HEK293 (cell line): ENCODE measurements around the gene NEK3.

Experiments
- CTCF ChIA-PET: fragments of 350-600 bp; formaldehyde crosslinking; extraction: SDS; loops from one replicate; lab custom pipeline; 2021; ENCODE audit warnings: antibody characterized with exemption; lab: Yijun Ruan, JAX
- POLR2A ChIA-PET: fragments of 300-600 bp; formaldehyde crosslinking; extraction: SDS; loops from one replicate; lab custom pipeline; 2020; ENCODE audit warnings: antibody characterized with exemption, inconsistent platforms; lab: Yijun Ruan, JAX
- H3K27ac ChIP-seq: fragments of 200-500 bp; sonication (Bioruptor generic); 2 replicates; pipeline ENCODE4 v1.5.1; 2014; ENCODE audit warnings: low read depth, low read length, control low read depth, inconsistent platforms; ENCODE audit errors: extremely low read depth
- H3K36me3 ChIP-seq, 2 experiments: fragments of 200-500 bp in 1 of 2; sonication (Bioruptor generic) in 1 of 2; 1 replicate in 1 of 2; 2 replicates in 1 of 2; pipeline ENCODE4 v1.5.1; 2014 to 2017; ENCODE audit warnings: inconsistent platforms in 2 of 2, low read length in 2 of 2; ENCODE audit not compliant: control insufficient read depth in 2 of 2, insufficient read depth in 1 of 2
- H3K4me1 ChIP-seq: fragments of 200-500 bp; sonication (Bioruptor generic); 2 replicates; pipeline ENCODE4 v1.5.1; 2014; ENCODE audit warnings: mild to moderate bottlenecking, low read length, inconsistent platforms; ENCODE audit not compliant: control insufficient read depth, insufficient read depth
- H3K4me3 ChIP-seq: 2 replicates; pipeline ENCODE4 v1.5.1; 2011; ENCODE audit warnings: low read depth, mild to moderate bottlenecking, control low read depth, low read length, moderate library complexity
- H3K9me3 ChIP-seq: fragments of 200-500 bp; sonication (Bioruptor generic); 2 replicates; pipeline ENCODE4 v1.5.1; 2014; ENCODE audit warnings: low read depth, low read length, inconsistent platforms; ENCODE audit not compliant: control insufficient read depth, insufficient read depth
- GLIS2 ChIP-seq: fragments of 450-650 bp; formaldehyde crosslinking; IDR thresholded peaks from 2 replicates; pipeline ENCODE4 v1.5.1; 2016; ENCODE audit warnings: missing biosample characterization, missing genetic modification characterization
- KLF16 ChIP-seq: fragments of 450-650 bp; formaldehyde crosslinking; IDR thresholded peaks from 2 replicates; pipeline ENCODE4 v1.5.1; 2017; ENCODE audit warnings: missing biosample characterization, missing genetic modification characterization
- SP2 ChIP-seq: fragments of 450-650 bp; formaldehyde crosslinking; IDR thresholded peaks from 2 replicates; pipeline ENCODE4 v1.5.1; 2016; ENCODE audit warnings: missing biosample characterization, missing genetic modification characterization
- SP3 ChIP-seq: fragments of 450-650 bp; formaldehyde crosslinking; IDR thresholded peaks from 2 replicates; pipeline ENCODE4 v1.5.1; 2016; ENCODE audit warnings: missing biosample characterization, missing genetic modification characterization
- TRIM28 ChIP-seq: IDR thresholded peaks from 2 replicates; pipeline ENCODE4 v1.6.1; 2011; ENCODE audit warnings: low read length, control low read depth, borderline replicate concordance
- ZBTB21 ChIP-seq: fragments of 450-650 bp; formaldehyde crosslinking; IDR thresholded peaks from 2 replicates; pipeline ENCODE4 v1.5.1; 2017; ENCODE audit warnings: missing biosample characterization, missing genetic modification characterization
- ZFP41 ChIP-seq: fragments of 450-650 bp; formaldehyde crosslinking; IDR thresholded peaks from 2 replicates; pipeline ENCODE4 v1.5.1; 2016; ENCODE audit warnings: missing biosample characterization, missing genetic modification characterization, borderline replicate concordance
- ZNF211 ChIP-seq: fragments of 450-650 bp; formaldehyde crosslinking; IDR thresholded peaks from 2 replicates; pipeline ENCODE4 v1.5.1; 2016; ENCODE audit warnings: low read depth, missing biosample characterization, missing genetic modification characterization
- ZNF221 ChIP-seq: fragments of 450-650 bp; formaldehyde crosslinking; IDR thresholded peaks from 2 replicates; pipeline ENCODE4 v1.5.1; 2017; ENCODE audit warnings: missing biosample characterization, missing genetic modification characterization, borderline replicate concordance
- ZNF302 ChIP-seq: fragments of 450-650 bp; formaldehyde crosslinking; IDR thresholded peaks from 2 replicates; pipeline ENCODE4 v1.5.1; 2016; ENCODE audit warnings: missing biosample characterization, missing genetic modification characterization, low read depth
- ZNF423 ChIP-seq: fragments of 450-650 bp; formaldehyde crosslinking; IDR thresholded peaks from 2 replicates; pipeline ENCODE4 v1.5.1; 2016; ENCODE audit warnings: missing biosample characterization, missing genetic modification characterization
- ZNF610 ChIP-seq: fragments of 450-650 bp; formaldehyde crosslinking; IDR thresholded peaks from 2 replicates; pipeline ENCODE4 v1.5.1; 2016; ENCODE audit warnings: missing biosample characterization, missing genetic modification characterization, borderline replicate concordance
- ZNF660 ChIP-seq: fragments of 450-650 bp; IDR thresholded peaks from 2 replicates; pipeline ENCODE4 v1.5.1; 2018; ENCODE audit warnings: missing biosample characterization, mild to moderate bottlenecking, missing genetic modification characterization
- ZNF701 ChIP-seq: fragments of 450-650 bp; formaldehyde crosslinking; IDR thresholded peaks from 2 replicates; pipeline ENCODE4 v1.5.1; 2016; ENCODE audit warnings: missing biosample characterization, missing genetic modification characterization
- ZNF792 ChIP-seq: fragments of 450-650 bp; formaldehyde crosslinking; IDR thresholded peaks from 2 replicates; pipeline ENCODE4 v1.5.1; 2016; ENCODE audit warnings: missing biosample characterization, missing genetic modification characterization
- TF ChIP-seq, protein P1 (sequence below): fragments of 450-650 bp; formaldehyde crosslinking; IDR thresholded peaks from 2 replicates; pipeline ENCODE4 v1.5.1; 2017; ENCODE audit warnings: missing biosample characterization, mild to moderate bottlenecking, missing genetic modification characterization, moderate library complexity
- TF ChIP-seq, protein P2 (sequence below): fragments of 450-650 bp; formaldehyde crosslinking; IDR thresholded peaks from 2 replicates; pipeline ENCODE4 v1.5.1; 2016; ENCODE audit warnings: missing biosample characterization, missing genetic modification characterization
- TF ChIP-seq, protein P3 (sequence below): fragments of 450-650 bp; formaldehyde crosslinking; IDR thresholded peaks from 2 replicates; pipeline ENCODE4 v1.5.1; 2017; ENCODE audit warnings: missing biosample characterization, missing genetic modification characterization
- TF ChIP-seq, protein P4 (sequence below): fragments of 450-650 bp; formaldehyde crosslinking; IDR thresholded peaks from 2 replicates; pipeline ENCODE4 v1.5.1; 2016; ENCODE audit warnings: missing biosample characterization, missing genetic modification characterization, borderline replicate concordance
- TF ChIP-seq, protein P5 (sequence below): fragments of 450-650 bp; formaldehyde crosslinking; IDR thresholded peaks from 2 replicates; pipeline ENCODE4 v1.5.1; 2016; ENCODE audit warnings: missing biosample characterization, missing genetic modification characterization
- TF ChIP-seq, protein P6 (sequence below): fragments of 450-650 bp; formaldehyde crosslinking; conservative IDR thresholded peaks from 2 replicates; pipeline ENCODE4 v1.5.1; 2016; ENCODE audit warnings: low read depth, missing biosample characterization, missing genetic modification characterization

The NEK3 gene

DNA sequence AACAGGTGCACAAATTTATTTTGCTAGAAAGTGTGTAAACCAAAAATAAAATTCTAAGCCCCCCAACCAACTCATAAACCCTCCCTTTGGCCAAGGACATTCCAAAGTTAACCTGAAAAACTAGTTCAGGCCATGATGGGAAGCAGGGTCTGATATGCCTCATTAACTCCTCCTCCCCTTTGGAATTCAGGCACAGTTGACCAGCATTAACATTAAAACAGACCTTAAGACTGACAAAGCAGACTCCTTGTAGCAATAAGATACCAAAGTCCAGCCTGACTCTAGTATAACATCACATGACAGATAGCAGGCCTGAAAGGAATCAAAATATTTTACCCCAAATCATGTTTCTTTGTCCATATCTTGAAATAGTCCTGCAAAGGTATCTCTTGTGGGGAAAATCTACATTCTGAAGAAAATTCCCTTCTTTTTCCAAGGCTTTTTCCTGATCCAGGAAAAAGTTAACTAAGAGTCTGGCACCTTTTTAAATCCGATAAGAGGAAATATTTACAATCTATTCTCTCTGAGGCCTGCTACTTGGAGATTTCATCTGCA is 50.2 kb downstream of the NEK3 start (continued):
- TF ChIP-seq, protein P1, sequence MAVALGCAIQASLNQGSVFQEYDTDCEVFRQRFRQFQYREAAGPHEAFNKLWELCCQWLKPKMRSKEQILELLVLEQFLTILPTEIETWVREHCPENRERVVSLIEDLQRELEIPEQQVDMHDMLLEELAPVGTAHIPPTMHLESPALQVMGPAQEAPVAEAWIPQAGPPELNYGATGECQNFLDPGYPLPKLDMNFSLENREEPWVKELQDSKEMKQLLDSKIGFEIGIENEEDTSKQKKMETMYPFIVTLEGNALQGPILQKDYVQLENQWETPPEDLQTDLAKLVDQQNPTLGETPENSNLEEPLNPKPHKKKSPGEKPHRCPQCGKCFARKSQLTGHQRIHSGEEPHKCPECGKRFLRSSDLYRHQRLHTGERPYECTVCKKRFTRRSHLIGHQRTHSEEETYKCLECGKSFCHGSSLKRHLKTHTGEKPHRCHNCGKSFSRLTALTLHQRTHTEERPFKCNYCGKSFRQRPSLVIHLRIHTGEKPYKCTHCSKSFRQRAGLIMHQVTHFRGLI (tag by site-specific recombination): no peak
- TF ChIP-seq ZBTB21 (tag by site-specific recombination): no peak
- no peak for TF ChIP-seq SP3
- TF ChIP-seq KLF16: no peak
- TF ChIP-seq ZNF423 (tag by site-specific recombination): no peak
- TF ChIP-seq, protein P2, sequence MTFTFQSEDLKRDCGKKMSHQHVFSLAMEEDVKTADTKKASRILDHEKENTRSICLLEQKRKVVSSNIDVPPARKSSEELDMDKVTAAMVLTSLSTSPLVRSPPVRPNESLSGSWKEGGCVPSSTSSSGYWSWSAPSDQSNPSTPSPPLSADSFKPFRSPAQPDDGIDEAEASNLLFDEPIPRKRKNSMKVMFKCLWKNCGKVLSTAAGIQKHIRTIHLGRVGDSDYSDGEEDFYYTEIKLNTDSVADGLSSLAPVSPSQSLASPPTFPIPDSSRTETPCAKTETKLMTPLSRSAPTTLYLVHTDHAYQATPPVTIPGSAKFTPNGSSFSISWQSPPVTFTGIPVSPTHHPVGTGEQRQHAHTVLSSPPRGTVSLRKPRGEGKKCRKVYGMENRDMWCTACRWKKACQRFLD: no peak
- no peak for TF ChIP-seq ZFP41 (tag by site-specific recombination)
- TF ChIP-seq, protein P3, sequence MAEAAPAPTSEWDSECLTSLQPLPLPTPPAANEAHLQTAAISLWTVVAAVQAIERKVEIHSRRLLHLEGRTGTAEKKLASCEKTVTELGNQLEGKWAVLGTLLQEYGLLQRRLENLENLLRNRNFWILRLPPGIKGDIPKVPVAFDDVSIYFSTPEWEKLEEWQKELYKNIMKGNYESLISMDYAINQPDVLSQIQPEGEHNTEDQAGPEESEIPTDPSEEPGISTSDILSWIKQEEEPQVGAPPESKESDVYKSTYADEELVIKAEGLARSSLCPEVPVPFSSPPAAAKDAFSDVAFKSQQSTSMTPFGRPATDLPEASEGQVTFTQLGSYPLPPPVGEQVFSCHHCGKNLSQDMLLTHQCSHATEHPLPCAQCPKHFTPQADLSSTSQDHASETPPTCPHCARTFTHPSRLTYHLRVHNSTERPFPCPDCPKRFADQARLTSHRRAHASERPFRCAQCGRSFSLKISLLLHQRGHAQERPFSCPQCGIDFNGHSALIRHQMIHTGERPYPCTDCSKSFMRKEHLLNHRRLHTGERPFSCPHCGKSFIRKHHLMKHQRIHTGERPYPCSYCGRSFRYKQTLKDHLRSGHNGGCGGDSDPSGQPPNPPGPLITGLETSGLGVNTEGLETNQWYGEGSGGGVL (tag by site-specific recombination): no peak

DNA sequence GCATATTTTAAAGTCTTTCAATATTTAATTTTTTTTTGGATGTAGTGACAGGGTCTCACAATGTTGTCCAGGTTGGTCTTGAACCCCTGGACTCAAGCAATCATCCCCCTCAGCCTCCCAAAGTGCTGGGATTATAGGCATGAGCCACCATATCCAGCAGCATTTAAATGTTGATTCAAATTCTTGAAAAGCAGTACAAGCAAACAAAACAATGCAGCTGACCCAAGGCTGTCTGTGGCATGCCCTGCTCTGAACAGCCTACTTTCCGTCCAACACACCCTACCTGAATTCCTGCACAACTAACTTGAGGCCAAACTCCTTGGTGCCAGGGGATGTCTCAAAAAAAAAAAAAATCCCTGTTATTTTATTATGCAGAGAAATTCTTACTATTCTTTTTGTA is 53.6 kb downstream of the NEK3 start:
- POLR2A ChIA-PET: no interaction called here
- H3K36me3 ChIP-seq: no peaks in the 10 kb centered on the region
- CTCF ChIA-PET: no interaction called here
- no peak for TF ChIP-seq ZBTB21 (tag by site-specific recombination)
- TF ChIP-seq, protein P4, sequence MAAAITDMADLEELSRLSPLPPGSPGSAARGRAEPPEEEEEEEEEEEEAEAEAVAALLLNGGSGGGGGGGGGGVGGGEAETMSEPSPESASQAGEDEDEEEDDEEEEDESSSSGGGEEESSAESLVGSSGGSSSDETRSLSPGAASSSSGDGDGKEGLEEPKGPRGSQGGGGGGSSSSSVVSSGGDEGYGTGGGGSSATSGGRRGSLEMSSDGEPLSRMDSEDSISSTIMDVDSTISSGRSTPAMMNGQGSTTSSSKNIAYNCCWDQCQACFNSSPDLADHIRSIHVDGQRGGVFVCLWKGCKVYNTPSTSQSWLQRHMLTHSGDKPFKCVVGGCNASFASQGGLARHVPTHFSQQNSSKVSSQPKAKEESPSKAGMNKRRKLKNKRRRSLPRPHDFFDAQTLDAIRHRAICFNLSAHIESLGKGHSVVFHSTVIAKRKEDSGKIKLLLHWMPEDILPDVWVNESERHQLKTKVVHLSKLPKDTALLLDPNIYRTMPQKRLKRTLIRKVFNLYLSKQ (tag by site-specific recombination): no peak
- TF ChIP-seq, protein P5, sequence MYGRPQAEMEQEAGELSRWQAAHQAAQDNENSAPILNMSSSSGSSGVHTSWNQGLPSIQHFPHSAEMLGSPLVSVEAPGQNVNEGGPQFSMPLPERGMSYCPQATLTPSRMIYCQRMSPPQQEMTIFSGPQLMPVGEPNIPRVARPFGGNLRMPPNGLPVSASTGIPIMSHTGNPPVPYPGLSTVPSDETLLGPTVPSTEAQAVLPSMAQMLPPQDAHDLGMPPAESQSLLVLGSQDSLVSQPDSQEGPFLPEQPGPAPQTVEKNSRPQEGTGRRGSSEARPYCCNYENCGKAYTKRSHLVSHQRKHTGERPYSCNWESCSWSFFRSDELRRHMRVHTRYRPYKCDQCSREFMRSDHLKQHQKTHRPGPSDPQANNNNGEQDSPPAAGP (tag by site-specific recombination): no peak
- no peak for TF ChIP-seq GLIS2 (tag by site-specific recombination)
- no peak for TF ChIP-seq ZNF610 (tag by site-specific recombination)
- no peak for TF ChIP-seq SP2 (tag by site-specific recombination)
- no peaks in the 10 kb centered on the region for H3K4me1 ChIP-seq
- H3K9me3 ChIP-seq: no peaks in the 10 kb centered on the region
- H3K27ac ChIP-seq: no peak overlapping the region
- no peak overlapping the region for H3K4me3 ChIP-seq

DNA sequence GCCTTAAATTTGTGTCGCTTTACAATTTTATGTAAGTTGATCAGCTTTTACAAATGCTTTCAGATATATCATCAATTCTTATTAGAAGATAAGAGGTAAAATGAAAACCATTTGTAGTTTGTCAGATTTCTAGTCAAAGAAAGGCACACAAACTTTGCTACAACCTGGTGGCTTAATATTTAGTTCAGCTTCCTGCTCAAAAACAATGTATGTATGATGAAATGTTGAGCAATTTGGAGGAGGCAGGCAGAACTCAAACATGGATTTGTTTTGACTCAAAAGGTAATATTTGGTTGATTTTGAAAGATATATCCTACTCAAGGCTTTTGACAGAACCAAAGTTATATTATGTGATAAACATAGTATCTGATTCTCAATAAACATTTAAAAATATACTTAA is 54.8 kb downstream of the NEK3 start:
- ChIA-PET CTCF (interaction anchor here (0.8 to 1.0 kb wide), 2 partner anchors 23 to 291 kb away, joined by 3 to 4 read pairs; no protein-coding TSS in a partner anchor), POLR2A (no interaction called here)
- Histone ChIP-seq H3K4me1 (no peaks in the 10 kb centered on the region), H3K27ac (no peak overlapping the region), H3K36me3 (no peaks in the 10 kb centered on the region), H3K4me3 (no peak overlapping the region), H3K9me3 (no peaks in the 10 kb centered on the region)
- TF ChIP-seq ZNF221 (tag by site-specific recombination): no peak
- TF ChIP-seq, protein P6, sequence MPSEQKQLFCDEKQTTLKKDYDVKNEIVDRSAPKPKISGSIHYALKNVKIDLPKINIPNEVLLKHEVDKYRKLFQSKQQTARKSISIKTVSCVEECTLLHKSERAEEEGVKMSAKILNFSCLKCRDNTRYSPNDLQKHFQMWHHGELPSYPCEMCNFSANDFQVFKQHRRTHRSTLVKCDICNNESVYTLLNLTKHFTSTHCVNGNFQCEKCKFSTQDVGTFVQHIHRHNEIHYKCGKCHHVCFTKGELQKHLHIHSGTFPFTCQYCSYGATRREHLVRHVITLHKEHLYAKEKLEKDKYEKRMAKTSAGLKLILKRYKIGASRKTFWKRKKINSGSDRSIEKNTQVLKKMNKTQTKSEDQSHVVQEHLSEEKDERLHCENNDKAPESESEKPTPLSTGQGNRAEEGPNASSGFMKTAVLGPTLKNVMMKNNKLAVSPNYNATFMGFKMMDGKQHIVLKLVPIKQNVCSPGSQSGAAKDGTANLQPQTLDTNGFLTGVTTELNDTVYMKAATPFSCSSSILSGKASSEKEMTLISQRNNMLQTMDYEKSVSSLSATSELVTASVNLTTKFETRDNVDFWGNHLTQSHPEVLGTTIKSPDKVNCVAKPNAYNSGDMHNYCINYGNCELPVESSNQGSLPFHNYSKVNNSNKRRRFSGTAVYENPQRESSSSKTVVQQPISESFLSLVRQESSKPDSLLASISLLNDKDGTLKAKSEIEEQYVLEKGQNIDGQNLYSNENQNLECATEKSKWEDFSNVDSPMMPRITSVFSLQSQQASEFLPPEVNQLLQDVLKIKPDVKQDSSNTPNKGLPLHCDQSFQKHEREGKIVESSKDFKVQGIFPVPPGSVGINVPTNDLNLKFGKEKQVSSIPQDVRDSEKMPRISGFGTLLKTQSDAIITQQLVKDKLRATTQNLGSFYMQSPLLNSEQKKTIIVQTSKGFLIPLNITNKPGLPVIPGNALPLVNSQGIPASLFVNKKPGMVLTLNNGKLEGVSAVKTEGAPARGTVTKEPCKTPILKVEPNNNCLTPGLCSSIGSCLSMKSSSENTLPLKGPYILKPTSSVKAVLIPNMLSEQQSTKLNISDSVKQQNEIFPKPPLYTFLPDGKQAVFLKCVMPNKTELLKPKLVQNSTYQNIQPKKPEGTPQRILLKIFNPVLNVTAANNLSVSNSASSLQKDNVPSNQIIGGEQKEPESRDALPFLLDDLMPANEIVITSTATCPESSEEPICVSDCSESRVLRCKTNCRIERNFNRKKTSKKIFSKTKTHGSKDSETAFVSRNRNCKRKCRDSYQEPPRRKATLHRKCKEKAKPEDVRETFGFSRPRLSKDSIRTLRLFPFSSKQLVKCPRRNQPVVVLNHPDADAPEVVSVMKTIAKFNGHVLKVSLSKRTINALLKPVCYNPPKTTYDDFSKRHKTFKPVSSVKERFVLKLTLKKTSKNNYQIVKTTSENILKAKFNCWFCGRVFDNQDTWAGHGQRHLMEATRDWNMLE (tag by site-specific recombination): peak; percentile 22; the same call in 1 of the 2 replicates
- TF ChIP-seq ZNF792: no peak
- TF ChIP-seq ZNF302 (tag by site-specific recombination): no peak
- TF ChIP-seq ZNF211 (tag by site-specific recombination): no peak
- TF ChIP-seq ZNF610 (tag by site-specific recombination): no peak
- no peak for TF ChIP-seq TRIM28
- no peak for TF ChIP-seq ZNF701
- TF ChIP-seq ZNF660 (tag by site-specific recombination): 0 out of 2 replicates have a peak, but pooled peaks have one; percentile 39
